ENCODE results near the gene FAM83E. TPM values are rescaled to one million over a fixed set of nuclear protein-coding genes. Genes with fewer than 3 reads are reported as not detected.

The FAM83E gene
- total RNA-seq, 1 experiment from 2014 or later = 5.5 TPM

GRCh38 chr19:48573163-48573505, 41.7 kb downstream of the FAM83E start:
- no peak overlapping the region for H3K4me3 ChIP-seq (ENCODE audit: low read depth, low read length, poor library complexity, severe bottlenecking)
- DNase-seq (ENCODE audit: low spot score) = no peak
- H3K27me3 ChIP-seq (replicated peaks; ENCODE audit: insufficient read depth, low read depth, low read length, poor library complexity) = no peaks in the 10 kb centered on the region
- H3K36me3 ChIP-seq (ENCODE audit: insufficient read depth, low read length, poor library complexity, severe bottlenecking) = no peaks in the 10 kb centered on the region
- peaks cover 11% of the 10 kb centered on the region for H3K4me1 ChIP-seq (ENCODE audit: insufficient read depth, low read length, poor library complexity, severe bottlenecking)
- ChIA-PET CTCF (interaction anchor here (0.6 to 0.8 kb wide), 2 partner anchors 67 to 80 kb away, joined by 3 to 7 read pairs; no protein-coding TSS in a partner anchor), POLR2A (ENCODE audit: low non-redundant PET) (no interaction called here)
- no peak overlapping the region for H3K27ac ChIP-seq (ENCODE audit: low read depth, low read length, poor library complexity, severe bottlenecking)
- no peaks in the 10 kb centered on the region for H3K9me3 ChIP-seq (ENCODE audit: low read depth, low read length, poor library complexity, severe bottlenecking)
- TF ChIP-seq CTCF (conservative IDR thresholded peaks at IDR 0.05; ENCODE audit: low read depth, low read length) (no peak), EZH2 (IDR thresholded peaks at IDR 0.05; ENCODE audit: borderline replicate concordance, low read depth, low read length, poor library complexity, severe bottlenecking) (no peak)
- intact Hi-C loops (cut with micrococcal nuclease; ENCODE audit: unreplicated experiment) = no loop called here
- no TSS peak for BruUV-seq (replicated peaks)

- POLR2A ChIA-PET (ENCODE audit: low non-redundant PET) = no interaction called here
- H3K27ac ChIP-seq (ENCODE audit: low read depth, low read length, poor library complexity, severe bottlenecking) = no peak overlapping the region
- TF ChIP-seq CTCF (conservative IDR thresholded peaks at IDR 0.05; ENCODE audit: low read depth, low read length) (no peak), EZH2 (IDR thresholded peaks at IDR 0.05; ENCODE audit: borderline replicate concordance, low read depth, low read length, poor library complexity, severe bottlenecking) (no peak)
- intact Hi-C loops (cut with micrococcal nuclease; ENCODE audit: unreplicated experiment) = no loop called here
- no peaks in the 10 kb centered on the region for H3K27me3 ChIP-seq (replicated peaks; ENCODE audit: insufficient read depth, low read depth, low read length, poor library complexity)
- no peaks in the 10 kb centered on the region for H3K36me3 ChIP-seq (ENCODE audit: insufficient read depth, low read length, poor library complexity, severe bottlenecking)
- CTCF ChIA-PET = interaction anchor here (1.0 kb wide), 1 partner anchor 13 kb away, joined by 3 read pairs; no protein-coding TSS in a partner anchor
- DNase-seq (ENCODE audit: low spot score) = no peak
- BruUV-seq (replicated peaks) = no TSS peak
- H3K4me1 ChIP-seq (ENCODE audit: insufficient read depth, low read length, poor library complexity, severe bottlenecking) = peaks cover 11% of the 10 kb centered on the region
- H3K4me3 ChIP-seq (ENCODE audit: low read depth, low read length, poor library complexity, severe bottlenecking) = no peak overlapping the region
- no peaks in the 10 kb centered on the region for H3K9me3 ChIP-seq (ENCODE audit: low read depth, low read length, poor library complexity, severe bottlenecking)
Measured at GRCh38 chr19:48571378-48572162, 43.3 kb downstream of the FAM83E start.

- H3K4me3 ChIP-seq (ENCODE audit: low read depth, low read length, poor library complexity, severe bottlenecking) = no peak overlapping the region
- CTCF ChIA-PET = no interaction called here
- POLR2A ChIA-PET (ENCODE audit: low non-redundant PET) = no interaction called here
- peak; percentile 30 for DNase-seq (ENCODE audit: low spot score)
- H3K9me3 ChIP-seq (ENCODE audit: low read depth, low read length, poor library complexity, severe bottlenecking) = no peaks in the 10 kb centered on the region
- TF ChIP-seq CTCF (conservative IDR thresholded peaks at IDR 0.05; ENCODE audit: low read depth, low read length) (no peak), EZH2 (IDR thresholded peaks at IDR 0.05; ENCODE audit: borderline replicate concordance, low read depth, low read length, poor library complexity, severe bottlenecking) (no peak)
- no TSS peak for BruUV-seq (replicated peaks)
- intact Hi-C loops (cut with micrococcal nuclease; ENCODE audit: unreplicated experiment) = no loop called here
- peaks cover 11% of the 10 kb centered on the region for H3K4me1 ChIP-seq (ENCODE audit: insufficient read depth, low read length, poor library complexity, severe bottlenecking)
- H3K27ac ChIP-seq (ENCODE audit: low read depth, low read length, poor library complexity, severe bottlenecking) = no peak overlapping the region
- no peaks in the 10 kb centered on the region for H3K36me3 ChIP-seq (ENCODE audit: insufficient read depth, low read length, poor library complexity, severe bottlenecking)
- H3K27me3 ChIP-seq (replicated peaks; ENCODE audit: insufficient read depth, low read depth, low read length, poor library complexity) = no peaks in the 10 kb centered on the region
Measured at GRCh38 chr19:48569814-48570213, 45.1 kb downstream of the FAM83E start.

Measured in A673 (cell line).